GM18499 (cell line): ENCODE measurements around the gene CMSS1.

ENCODE experiments used
- ATAC-seq: cut with Tn5 transposase; IDR thresholded peaks from one replicate; pipeline ENCODE4 v1.9.1; 2021; ENCODE audit warnings: moderate number of reproducible peaks; ENCODE audit not compliant: insufficient read depth, unreplicated experiment

CMSS1 gene

DNA sequence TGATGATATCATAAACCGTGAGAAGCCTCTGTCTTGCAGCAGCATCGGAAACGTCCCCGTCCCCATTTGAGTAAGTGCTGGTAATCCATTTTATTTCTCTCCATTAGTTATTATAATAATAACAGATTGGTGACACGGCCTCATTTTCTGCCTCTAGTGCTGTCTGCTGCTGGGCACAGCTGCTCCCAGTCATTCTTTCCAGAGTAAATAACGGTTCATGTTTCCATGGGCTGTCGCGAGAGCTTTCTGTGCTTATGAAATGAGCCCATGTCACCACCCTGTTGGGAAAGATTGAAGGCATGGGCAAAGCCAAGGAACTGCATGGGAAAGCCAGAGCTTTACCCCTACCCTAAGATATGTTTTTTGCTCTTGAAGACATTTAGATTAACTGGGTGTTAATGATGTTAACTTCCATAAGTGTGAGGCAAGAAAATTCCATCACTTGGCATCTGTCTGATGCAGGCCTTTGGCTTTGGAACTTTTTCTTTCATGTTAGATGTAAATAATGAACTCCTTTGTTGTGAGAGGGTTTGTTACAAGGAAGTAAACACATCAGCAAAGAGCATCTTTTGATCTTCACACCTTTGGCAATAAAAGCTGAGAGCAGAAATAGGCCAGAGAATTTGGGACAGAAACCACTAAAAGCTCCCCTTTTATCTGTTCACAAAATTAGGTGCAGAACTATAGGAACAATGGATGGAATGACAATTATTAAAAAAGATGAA is 154.9 kb downstream of the CMSS1 start:
- no peak for ATAC-seq

DNA sequence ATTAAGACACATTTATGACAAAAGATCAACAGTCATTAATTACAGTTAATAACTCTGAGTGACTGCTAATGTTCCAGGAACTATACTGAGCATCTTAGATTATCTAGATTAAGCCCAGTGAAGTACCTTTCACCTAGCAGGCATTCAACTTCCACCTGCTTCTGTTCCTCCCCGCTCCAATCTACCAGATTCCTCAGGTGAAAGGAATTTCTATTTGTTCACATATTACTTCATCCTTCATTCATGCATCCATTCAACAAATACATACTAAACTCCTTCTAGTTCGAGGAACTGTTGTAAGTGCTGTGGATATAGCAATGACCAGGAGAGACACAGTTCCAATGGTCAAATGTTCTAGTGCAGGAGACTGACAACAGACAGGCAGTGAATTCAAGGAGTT is 157.3 kb downstream of the CMSS1 start:
- no peak for ATAC-seq

DNA sequence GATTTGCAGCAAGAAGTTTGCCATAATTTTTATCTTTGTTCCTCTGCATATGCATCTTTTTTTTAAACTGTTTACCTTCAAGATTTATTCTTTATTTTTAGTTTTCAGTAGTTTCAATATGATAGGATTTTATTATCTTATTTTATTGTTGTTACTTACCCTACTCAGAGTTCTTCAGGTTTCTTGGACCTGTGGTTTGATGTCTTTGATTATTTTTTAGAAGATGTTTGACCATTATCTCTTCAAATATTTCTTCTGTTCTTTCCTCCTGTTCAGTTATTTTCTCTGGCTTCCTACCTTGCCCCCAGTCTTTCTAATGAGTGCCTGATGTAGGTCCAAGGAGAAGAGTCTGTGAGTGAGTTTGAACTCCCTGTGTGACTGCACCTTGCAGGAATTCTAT is 158.9 kb downstream of the CMSS1 start:
- no peak for ATAC-seq

DNA sequence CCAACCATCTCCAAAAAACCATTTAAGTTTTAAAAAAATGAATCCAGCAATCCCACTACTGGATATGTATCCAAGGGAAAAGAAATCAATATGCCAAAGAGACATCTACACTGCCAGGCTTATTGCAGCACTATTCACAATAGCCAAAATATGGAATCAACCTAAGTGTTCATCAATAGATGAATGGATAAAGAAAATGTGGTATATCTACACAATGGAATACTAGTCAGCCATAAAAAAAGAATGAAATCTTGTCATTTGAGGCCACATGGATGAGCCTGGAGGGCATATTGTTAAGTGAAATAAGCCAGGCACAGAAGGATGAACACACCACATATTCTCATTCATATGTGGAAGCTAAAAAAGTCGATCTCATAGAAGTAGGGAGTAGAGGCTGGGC is 160.6 kb downstream of the CMSS1 start:
- no peak for ATAC-seq

DNA sequence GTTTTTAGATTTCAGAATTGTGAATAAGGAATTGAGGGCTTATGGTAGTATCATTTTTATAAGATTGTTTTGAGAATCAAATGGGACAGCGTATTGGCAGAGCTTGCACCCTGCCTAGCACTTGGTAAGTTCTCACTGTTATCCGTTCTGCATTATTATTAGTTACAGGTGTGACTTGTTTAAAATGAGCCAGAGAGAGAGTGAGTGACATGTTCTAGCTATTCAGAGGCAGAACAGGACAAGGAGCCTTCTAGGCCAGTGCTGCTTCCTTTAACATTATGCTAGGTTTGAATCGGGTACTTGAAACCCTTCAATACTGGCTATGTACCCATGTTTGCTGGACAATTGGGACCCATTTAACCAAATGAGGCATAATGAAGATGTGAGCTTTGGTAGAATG is 162.9 kb downstream of the CMSS1 start:
- ATAC-seq = no peak

DNA sequence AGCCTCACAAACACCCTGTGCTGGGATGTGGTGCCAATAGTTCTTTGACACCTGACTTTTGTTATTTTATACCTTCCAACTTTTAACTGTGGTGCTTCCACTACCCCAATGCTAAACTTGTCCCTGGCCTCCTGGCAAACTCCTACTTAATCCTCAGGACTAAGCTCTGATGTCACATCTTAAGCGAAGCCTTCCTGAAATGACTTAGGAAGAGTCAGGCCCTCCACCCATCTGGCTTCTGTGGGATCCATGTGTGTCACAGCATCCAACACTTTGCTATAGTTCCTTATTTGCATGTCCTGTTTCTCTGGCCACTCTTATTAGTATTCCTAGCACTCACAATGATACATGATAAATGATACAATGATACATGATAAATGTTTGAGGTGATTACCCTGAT is 163.5 kb downstream of the CMSS1 start:
- ATAC-seq = no peak

DNA sequence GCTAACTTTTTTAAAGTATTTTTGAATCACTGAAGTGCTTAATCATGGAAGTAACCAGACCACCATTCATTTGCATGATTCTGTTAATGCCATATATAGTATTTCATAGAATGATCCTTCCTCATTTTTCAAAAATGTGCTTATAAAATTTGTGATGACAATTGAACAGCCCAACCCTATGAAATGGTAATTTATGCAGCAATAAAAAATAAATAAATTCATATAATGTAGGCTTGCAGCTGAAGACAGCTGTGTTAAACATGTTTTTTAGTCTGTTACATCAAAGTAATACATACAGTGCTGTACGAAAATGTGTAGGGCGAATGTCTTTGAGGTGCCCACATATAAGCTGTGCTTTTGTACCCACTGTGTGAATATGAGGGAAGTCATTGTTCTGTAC is 165.0 kb downstream of the CMSS1 start:
- no peak for ATAC-seq

DNA sequence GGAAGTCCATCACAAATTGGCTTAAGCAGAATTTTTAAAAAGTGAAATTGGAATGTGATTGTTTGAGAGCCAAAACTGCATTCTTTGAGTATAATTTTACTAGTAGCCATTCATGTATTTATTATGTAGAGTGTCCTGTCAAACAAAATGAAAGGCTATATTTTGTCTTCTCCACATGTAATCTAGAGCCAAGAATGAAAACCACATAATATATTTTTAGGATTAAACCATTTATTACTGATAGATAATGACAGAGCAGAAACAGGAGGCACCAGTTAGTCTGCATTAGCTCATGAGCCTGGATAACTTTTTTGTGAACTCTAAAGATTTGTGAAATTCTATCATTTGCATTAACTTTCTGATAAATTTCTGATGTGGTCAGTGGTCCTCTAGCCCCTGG is 166.5 kb downstream of the CMSS1 start:
- no peak for ATAC-seq

DNA sequence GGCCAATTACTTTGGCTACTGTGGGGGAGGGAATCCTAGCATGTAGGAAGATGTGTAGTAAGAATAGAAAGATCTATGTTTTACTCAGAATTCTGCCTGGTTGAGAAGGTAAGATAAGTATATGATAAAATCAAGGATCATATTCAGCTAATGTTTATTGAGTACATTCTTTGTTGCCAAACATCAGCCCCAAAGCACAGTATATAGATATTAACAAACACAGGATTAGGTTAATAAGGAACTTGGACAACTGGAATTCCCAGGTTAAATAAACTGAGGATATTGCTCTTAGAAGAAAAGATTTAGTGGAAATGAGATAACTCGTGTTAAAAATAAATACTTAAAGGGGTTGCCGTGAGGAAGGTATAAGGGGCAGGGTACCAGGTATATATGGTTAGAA is 167.0 kb downstream of the CMSS1 start:
- ATAC-seq = no peak

DNA sequence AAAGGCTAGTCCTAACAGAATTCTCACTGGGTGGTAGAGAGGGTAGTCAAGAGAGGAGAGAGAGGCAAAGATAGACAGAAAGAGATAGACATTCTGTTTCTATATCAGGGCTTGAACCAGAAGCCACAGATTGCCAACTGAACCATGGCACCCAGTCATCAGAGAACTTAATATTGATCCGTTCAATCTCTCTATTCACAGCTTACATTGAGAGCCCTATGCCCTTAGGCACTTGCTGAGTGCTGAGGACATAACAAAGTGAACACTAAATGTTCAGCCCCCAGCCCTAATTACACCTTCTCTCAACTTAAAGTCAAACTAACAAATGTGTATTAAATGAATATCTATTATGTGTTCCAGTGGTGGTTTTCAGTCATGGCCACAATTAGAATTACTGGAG is 172.5 kb downstream of the CMSS1 start:
- no peak for ATAC-seq

DNA sequence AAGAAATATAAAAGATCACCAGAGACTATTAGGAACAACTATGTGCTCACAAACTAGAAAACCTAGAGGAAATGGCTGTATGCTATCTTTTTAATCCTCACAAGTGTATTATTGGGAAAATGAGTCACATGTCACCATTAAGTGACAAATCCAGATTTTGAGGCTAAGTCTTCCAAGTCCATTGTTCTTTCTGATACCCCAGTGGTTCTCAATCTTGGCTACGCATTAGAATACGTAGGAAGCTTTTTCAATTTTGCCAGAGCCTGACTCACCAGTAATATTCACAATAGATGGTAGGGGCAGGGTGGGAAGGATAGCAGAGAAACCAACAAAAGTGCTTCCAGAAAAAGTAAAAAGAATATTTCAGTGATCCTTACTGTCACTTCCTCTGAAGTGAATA is 179.6 kb downstream of the CMSS1 start:
- no peak for ATAC-seq

DNA sequence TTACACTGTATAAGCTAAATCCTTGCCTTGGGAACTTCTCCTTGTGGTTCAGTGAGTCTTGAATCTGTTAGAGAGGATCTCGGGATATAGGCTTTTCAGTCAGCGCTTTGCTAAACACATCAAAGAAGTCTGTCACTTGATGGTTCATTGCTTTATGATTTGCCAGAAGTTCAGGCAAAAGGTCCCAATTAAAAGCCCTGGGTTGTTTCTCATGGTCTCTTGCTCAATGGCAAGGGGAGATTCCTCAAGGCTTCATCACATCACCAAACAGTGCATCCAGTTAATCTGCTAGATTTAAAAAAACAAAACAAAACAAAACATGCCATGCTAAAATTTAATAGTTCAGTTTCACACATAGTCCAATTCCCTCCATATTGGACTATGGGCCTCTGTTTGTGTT is 181.9 kb downstream of the CMSS1 start:
- ATAC-seq = no peak

DNA sequence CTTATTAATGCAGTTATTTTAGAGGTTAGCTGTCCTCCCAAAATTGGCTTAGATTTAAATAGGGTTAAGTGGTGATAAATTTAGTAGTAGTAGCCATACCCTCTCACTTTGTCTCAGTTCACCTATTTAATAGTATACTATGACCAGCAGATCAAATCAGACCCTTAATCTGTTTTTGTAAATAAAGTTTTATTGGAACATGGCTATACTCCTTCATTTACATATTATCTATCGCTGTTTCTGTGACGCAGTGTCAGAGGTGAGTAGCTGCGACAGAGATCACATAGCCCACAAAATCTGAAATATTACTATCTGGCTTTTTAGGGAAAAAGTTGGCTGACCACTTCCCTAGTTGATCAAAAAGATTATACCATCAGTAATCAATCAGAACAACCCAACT is 183.4 kb downstream of the CMSS1 start:
- no peak for ATAC-seq

DNA sequence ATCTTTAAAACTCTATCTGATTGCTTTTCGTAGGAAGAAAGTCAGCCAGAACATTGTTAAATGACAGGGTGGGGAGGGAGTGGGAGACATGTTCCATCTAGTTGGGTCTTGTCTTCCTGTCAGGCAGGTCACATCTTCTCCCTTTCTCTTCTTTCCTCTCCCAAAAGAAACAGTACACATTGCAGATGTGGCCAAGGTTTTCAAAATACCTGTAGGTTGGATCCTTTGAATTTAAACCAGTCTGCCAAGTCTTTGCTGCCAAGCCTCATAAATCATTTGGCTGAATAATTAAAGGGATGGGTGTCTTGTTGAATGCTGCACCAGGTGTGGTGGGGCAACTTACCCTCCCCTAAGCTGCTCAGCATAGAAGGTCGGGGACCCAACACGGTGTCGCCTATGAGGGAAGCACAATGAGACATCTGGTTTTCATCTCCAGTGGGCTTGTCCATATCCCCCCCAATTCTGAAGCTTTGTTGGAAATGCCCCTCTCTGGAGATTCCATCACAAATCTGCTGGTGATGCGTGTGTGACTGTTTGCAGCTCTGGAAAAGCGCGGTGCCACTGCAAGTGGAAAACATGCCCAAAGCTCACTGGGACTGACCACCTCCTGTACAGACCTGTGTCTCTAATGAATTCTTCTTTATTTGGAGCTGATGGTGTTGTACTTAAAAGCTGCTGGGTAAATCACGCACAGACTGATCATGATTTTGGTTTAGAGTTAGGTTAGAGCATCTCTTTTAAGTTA is 184.0 kb downstream of the CMSS1 start:
- no peak for ATAC-seq

DNA sequence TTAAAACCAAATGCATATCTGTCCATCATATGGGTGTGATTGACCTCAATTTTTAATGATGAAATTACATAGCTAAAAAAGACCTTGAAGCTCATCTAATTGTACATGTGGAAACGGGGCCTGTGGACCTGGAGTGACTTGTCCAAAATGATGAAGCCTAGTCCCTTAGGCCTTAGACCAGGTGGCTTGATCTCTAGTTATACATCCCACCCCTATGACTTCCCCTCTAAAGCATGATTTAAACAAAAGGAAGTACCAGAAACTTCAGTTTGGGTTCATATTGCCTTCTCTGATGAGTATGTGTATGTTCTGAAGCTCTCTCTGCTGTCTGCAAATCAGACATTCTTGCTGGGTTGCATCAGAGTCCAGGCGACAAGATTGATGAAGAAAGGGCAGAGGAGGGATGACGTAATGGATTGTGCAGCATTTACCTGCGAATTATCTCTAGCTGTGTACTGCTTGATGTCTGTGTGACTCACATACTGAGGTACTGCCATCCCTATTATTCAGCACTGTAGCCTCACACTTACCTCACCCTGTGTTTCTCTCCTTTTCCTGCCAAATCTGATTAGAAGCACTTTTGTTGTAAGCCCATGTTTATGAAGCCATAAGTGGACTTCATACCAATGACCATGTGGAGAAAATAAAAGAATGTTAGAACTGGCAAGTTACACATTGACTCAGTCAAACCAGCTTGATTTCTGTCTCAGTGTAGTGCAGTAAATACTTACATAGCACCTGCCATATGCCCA is 185.1 kb downstream of the CMSS1 start:
- no peak for ATAC-seq

DNA sequence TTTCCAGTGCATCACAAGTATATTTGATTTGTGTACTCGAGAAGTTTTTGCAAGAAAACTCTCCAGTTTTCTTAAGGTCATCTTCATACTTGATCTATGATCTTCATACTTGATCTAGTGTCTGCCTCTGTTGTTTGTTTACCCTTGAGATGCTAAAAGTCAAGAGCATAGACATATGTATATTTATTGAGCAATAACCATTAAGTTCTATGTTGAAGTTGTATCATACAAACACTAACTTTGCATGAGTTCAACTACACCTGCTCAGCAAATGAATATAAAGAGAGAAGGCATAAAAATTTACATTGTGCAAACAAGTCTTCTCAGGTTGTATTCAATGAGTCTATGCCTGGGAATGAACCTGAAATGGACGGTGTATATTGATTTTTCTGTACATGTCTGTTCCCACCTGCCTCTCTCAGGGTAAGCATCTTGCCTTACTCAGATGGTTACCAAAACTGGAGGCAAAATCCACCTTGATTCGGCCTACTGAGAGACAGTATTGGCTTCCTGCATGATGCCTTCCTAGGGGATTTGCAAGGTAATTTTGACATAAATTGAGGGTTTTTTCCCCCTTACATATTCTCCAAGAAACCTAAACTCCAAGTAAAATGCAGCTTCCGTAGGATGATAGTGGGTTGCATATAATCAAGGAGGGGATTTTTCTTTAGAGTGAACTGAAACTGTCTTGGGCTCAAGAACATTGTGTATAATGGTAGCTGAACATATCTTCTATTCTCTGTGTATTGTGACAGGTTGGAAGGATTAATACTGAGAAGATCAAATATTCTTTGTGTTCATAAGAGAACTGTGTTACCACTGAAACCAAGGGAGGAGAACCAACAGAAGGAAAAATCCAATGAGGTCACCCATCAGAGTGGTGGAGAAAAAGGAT is 186.2 kb downstream of the CMSS1 start:
- ATAC-seq = no peak

DNA sequence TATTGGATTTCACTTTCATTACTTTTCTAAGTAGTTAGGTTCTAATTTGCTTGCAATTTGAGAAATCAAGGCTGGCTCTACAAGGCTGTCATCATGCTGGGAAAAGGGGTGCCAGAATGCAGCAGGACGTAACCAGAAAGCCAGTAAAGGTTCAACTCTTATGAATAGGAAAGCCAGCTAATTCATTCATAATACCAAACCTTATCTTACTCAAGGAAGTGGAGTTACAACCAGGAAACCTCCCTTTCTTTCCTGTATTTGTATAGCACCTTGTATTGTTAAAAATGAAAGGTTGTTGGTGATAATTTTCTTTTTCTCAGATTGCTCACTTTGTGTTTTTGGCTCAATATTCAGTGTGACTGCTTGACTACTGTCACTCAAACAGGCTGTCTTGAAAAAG is 187.3 kb downstream of the CMSS1 start:
- ATAC-seq = no peak

DNA sequence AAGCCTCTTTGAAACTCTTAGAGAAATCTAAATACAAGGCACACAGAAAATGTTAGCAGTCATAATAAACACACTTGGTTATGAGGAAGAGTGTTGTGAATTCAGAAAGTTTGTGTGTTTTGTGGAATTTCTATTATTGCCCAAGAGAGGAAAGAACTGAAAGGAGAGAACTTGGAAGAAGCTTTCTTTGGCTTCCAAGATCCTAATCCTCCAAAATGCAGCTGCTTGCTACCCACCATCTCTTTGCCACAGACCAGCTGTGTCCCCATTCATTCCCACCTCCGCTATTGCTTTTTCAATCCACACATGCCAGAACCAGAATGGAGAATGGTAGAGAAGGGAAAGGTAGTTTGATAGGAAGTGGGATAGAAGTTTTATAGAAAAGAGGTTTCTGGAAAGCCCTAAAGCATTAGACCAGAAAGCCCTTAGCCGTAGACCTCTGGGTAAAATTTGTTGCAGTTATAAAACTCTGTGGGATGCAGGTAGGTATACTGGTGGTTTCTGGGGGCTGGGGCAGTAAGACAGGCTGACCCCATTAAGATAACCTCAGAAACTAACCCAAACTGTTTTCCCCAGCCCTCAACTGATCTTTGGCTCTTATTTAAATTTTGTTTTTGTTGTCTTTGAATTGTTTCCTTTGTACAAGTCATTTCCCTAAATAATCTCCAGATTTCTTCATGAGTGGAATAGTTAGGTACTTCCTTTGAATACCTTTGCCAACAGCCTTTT is 188.2 kb downstream of the CMSS1 start:
- no peak for ATAC-seq

DNA sequence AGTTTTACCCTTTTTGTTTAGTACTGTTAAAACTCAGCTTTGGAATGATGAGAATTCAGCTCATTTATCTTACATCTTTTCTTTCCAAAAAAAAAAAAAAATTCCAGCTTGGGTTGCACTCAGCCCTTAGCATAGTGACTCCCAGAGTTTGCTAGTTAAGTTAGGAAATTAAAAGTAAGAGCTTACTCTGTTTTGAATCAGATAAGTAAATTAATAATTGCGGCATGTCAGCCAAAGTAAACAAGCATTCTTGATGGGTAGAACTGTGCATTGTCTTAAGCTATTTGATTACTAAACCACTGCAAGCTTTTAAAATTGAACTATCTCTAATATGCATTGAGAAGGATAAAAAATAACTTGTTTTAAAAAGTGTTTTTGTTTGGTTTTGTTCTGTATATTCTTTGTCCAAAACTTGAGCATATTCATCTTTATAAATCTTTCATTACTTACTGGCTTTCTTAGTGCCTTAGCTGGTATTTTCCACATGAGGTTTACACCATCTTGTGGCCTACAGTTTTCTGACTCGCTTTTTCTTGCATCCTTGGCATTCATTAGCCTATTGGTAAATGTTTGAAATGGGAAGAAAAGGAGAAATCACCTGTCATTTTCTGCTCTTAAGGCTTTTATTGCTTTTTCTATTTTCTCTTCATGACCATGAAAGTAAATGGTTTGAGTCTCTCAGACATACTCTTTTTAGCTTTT is 189.1 kb downstream of the CMSS1 start:
- ATAC-seq = no peak
